Liver (tissue), 2 donors: ENCODE results near the gene MED23.

Experiments used
- FOXA1 ChIP-seq: IDR thresholded peaks from 2 replicates; pipeline ENCODE4 v1.6.1; 2016; ENCODE audit warnings: antibody characterized with exemption
- TF ChIP-seq, protein P1 (sequence below): IDR thresholded peaks from 2 replicates; pipeline ENCODE4 v1.6.1; 2016; ENCODE audit warnings: antibody characterized with exemption
- TF ChIP-seq, protein P2 (sequence below): fragments of 150-350 bp; IDR thresholded peaks from 2 replicates; pipeline ENCODE4 v1.5.1; 2017; ENCODE audit warnings: improper control_type of control experiment, low read depth, low read length; ENCODE audit not compliant: missing input control
- donor health status: healthy.

GRCh38 chr6:131545317-131545716, 82.7 kb downstream of the MED23 start:
- no peak for TF ChIP-seq FOXA1
- TF ChIP-seq, protein P1, sequence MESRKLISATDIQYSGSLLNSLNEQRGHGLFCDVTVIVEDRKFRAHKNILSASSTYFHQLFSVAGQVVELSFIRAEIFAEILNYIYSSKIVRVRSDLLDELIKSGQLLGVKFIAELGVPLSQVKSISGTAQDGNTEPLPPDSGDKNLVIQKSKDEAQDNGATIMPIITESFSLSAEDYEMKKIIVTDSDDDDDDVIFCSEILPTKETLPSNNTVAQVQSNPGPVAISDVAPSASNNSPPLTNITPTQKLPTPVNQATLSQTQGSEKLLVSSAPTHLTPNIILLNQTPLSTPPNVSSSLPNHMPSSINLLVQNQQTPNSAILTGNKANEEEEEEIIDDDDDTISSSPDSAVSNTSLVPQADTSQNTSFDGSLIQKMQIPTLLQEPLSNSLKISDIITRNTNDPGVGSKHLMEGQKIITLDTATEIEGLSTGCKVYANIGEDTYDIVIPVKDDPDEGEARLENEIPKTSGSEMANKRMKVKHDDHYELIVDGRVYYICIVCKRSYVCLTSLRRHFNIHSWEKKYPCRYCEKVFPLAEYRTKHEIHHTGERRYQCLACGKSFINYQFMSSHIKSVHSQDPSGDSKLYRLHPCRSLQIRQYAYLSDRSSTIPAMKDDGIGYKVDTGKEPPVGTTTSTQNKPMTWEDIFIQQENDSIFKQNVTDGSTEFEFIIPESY = no peak
- TF ChIP-seq, protein P2, sequence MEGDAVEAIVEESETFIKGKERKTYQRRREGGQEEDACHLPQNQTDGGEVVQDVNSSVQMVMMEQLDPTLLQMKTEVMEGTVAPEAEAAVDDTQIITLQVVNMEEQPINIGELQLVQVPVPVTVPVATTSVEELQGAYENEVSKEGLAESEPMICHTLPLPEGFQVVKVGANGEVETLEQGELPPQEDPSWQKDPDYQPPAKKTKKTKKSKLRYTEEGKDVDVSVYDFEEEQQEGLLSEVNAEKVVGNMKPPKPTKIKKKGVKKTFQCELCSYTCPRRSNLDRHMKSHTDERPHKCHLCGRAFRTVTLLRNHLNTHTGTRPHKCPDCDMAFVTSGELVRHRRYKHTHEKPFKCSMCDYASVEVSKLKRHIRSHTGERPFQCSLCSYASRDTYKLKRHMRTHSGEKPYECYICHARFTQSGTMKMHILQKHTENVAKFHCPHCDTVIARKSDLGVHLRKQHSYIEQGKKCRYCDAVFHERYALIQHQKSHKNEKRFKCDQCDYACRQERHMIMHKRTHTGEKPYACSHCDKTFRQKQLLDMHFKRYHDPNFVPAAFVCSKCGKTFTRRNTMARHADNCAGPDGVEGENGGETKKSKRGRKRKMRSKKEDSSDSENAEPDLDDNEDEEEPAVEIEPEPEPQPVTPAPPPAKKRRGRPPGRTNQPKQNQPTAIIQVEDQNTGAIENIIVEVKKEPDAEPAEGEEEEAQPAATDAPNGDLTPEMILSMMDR = no peak
